SK-N-MC (cell line): Measurements from ENCODE around the gene USP6.

ENCODE experiments used
- EZH2 ChIP-seq: fragments of 200-600 bp; sonication (generic); IDR thresholded peaks from one replicate; pipeline ENCODE4 v1.6.1; 2017; ENCODE audit warnings: antibody characterized with exemption
- FOXP2 ChIP-seq: optimal IDR thresholded peaks from 2 replicates; pipeline ENCODE3; 2011; ENCODE audit warnings: mild to moderate bottlenecking, moderate library complexity; ENCODE audit not compliant: insufficient read depth; ENCODE audit errors: extremely low read length, control extremely low read depth
- POLR2AphosphoS5 ChIP-seq: IDR thresholded peaks from 2 replicates; pipeline ENCODE4 v1.6.1; 2012; ENCODE audit warnings: mild to moderate bottlenecking, low read depth, low read length, borderline replicate concordance

GRCh38 chr17:5126719-5127488 lies 11.1 kb downstream of the USP6 start:
- TF ChIP-seq POLR2AphosphoS5 (no peak), EZH2 (no peak), FOXP2 (no peak)
